ENCODE measurements around the gene C3orf20. TPM values are rescaled to one million over a fixed set of nuclear protein-coding genes. Genes with fewer than 3 reads are reported as not detected.

Gene C3orf20
- total and polyA plus RNA-seq, 2 of the 4 experiments (the other 2 are of a cell fraction): not detected

GRCh38 chr3:14801031-14801430, 126.1 kb downstream of the C3orf20 start:
- no peaks in the 10 kb centered on the region for H4K20me1 ChIP-seq (ENCODE audit: insufficient read depth, low read length)
- dilution Hi-C loops (cut with HindIII; ENCODE audit: low sequenced_read_pairs, unreplicated experiment): no loop called here
- no peak overlapping the region for H3K9ac ChIP-seq (ENCODE audit: low read depth, low read length)
- H2BK120ac ChIP-seq (ENCODE audit: low read depth, low read length): no peak overlapping the region
- no peaks in the 10 kb centered on the region for H3K9me1 ChIP-seq (ENCODE audit: insufficient read depth, low read length)
- no peak overlapping the region for H4K8ac ChIP-seq (ENCODE audit: low read depth in 2 of 2, low read length in 2 of 2)
- H2BK15ac ChIP-seq (ENCODE audit: low read depth, low read length): no peak overlapping the region
- H4K5ac ChIP-seq (ENCODE audit: low read depth, low read length): no peak overlapping the region
- no peak for ATAC-seq (ENCODE audit: low read depth)
- no peak overlapping the region for H3K14ac ChIP-seq (replicated peaks; ENCODE audit: low read depth, low read length)
- DNase-seq: no peak
- no peak overlapping the region for H3K4me3 ChIP-seq (ENCODE audit: insufficient read depth, low read depth, low read length)
- no peaks in the 10 kb centered on the region for H3K79me1 ChIP-seq (ENCODE audit: low read depth in 1 of 2, low read length in 2 of 2)
- H3K27ac ChIP-seq (ENCODE audit: insufficient read depth, low read length): no peak overlapping the region
- POLR2A ChIA-PET (ENCODE audit: unreplicated experiment): no interaction called here
- in situ Hi-C loops (cut with MboI; ENCODE audit: low sequenced_read_pairs): no loop called here
- no peaks in the 10 kb centered on the region for H3K9me3 ChIP-seq (ENCODE audit: control insufficient read depth, insufficient read depth, low read length)
- H3K23ac ChIP-seq (ENCODE audit: low read depth, low read length): no peak overlapping the region
- H3K4ac ChIP-seq (ENCODE audit: low read depth, low read length): no peak overlapping the region
- no peaks in the 10 kb centered on the region for H3K36me3 ChIP-seq (ENCODE audit: control insufficient read depth, insufficient read depth, low read length)
- no peak overlapping the region for H2AFZ ChIP-seq (replicated peaks; ENCODE audit: low read length, poor library complexity)
- intact Hi-C loops (cut with micrococcal nuclease): no loop called here
- BruUV-seq (replicated peaks): no TSS peak
- TF ChIP-seq MAFK (IDR thresholded peaks at IDR 0.05; ENCODE audit: low read depth, low read length) (no peak), RCOR1 (IDR thresholded peaks at IDR 0.05; ENCODE audit: insufficient replicate concordance, low read length) (no peak), SMC3 (IDR thresholded peaks at IDR 0.05; ENCODE audit: low read depth, low read length) (no peak), CHD1 (IDR thresholded peaks at IDR 0.05; ENCODE audit: low read depth, low read length) (no peak), RAD21 (IDR thresholded peaks at IDR 0.05; ENCODE audit: low read length) (no peak), BHLHE40 (IDR thresholded peaks at IDR 0.05; ENCODE audit: low read depth, low read length) (no peak), USF2 (IDR thresholded peaks at IDR 0.05; ENCODE audit: low read depth, low read length) (no peak), CTCF (conservative IDR thresholded peaks at IDR 0.05; ENCODE audit: low read depth, low read length) (no peak), FOS (IDR thresholded peaks at IDR 0.05; ENCODE audit: low read depth, low read length) (no peak), NFE2L2 (IDR thresholded peaks at IDR 0.05; ENCODE audit: low read depth, low read length) (no peak), CEBPB (IDR thresholded peaks at IDR 0.05; ENCODE audit: low read depth, low read length) (no peak), POLR2A (IDR thresholded peaks at IDR 0.05; ENCODE audit: low read depth, low read length) (no peak), MXI1 (IDR thresholded peaks at IDR 0.05; ENCODE audit: borderline replicate concordance, low read depth, low read length) (no peak), RFX5 (IDR thresholded peaks at IDR 0.05; ENCODE audit: low read depth, low read length) (no peak), MAZ (IDR thresholded peaks at IDR 0.05; ENCODE audit: borderline replicate concordance, low read depth, low read length) (no peak)
- TF ChIP-seq, protein P1, sequence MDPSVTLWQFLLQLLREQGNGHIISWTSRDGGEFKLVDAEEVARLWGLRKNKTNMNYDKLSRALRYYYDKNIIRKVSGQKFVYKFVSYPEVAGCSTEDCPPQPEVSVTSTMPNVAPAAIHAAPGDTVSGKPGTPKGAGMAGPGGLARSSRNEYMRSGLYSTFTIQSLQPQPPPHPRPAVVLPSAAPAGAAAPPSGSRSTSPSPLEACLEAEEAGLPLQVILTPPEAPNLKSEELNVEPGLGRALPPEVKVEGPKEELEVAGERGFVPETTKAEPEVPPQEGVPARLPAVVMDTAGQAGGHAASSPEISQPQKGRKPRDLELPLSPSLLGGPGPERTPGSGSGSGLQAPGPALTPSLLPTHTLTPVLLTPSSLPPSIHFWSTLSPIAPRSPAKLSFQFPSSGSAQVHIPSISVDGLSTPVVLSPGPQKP (IDR thresholded peaks at IDR 0.05; ENCODE audit: borderline replicate concordance, low read depth, low read length): no peak
- H2BK20ac ChIP-seq (ENCODE audit: low read depth, low read length): no peak overlapping the region
- H2BK5ac ChIP-seq (ENCODE audit: low read depth, low read length, poor library complexity, severe bottlenecking): no peak overlapping the region
- no peak overlapping the region for H3K4me2 ChIP-seq (ENCODE audit: low read depth, low read length)
- H2AK9ac ChIP-seq (replicated peaks; ENCODE audit: low read depth, low read length, poor library complexity): no peak overlapping the region
- H4K91ac ChIP-seq (ENCODE audit: insufficient read depth, low read depth, low read length): no peak overlapping the region
- no peaks in the 10 kb centered on the region for H3K4me1 ChIP-seq (ENCODE audit: control insufficient read depth, insufficient read depth, low read length)
- CTCF ChIA-PET: no interaction called here
- 0% methylated on average over 1 of the region's 9 CpGs; no CpG with 5 or more reads in 1 of the 2 experiments for WGBS, 2 experiments (ENCODE audit: extremely low coverage in 2 of 2, insufficient read length in 1 of 2)
- H3K56ac ChIP-seq (ENCODE audit: extremely low read depth, insufficient read depth, low read length): no peak overlapping the region
- no peak overlapping the region for H3K18ac ChIP-seq (ENCODE audit: low read depth, low read length)
- H3K27me3 ChIP-seq (ENCODE audit: control insufficient read depth, insufficient read depth, low read length): peaks cover 35% of the 10 kb centered on the region
- no peak overlapping the region for H2AK5ac ChIP-seq (ENCODE audit: low read depth, low read length)
